Measurements from ENCODE around the gene ZBTB42.

Gene ZBTB42

DNA sequence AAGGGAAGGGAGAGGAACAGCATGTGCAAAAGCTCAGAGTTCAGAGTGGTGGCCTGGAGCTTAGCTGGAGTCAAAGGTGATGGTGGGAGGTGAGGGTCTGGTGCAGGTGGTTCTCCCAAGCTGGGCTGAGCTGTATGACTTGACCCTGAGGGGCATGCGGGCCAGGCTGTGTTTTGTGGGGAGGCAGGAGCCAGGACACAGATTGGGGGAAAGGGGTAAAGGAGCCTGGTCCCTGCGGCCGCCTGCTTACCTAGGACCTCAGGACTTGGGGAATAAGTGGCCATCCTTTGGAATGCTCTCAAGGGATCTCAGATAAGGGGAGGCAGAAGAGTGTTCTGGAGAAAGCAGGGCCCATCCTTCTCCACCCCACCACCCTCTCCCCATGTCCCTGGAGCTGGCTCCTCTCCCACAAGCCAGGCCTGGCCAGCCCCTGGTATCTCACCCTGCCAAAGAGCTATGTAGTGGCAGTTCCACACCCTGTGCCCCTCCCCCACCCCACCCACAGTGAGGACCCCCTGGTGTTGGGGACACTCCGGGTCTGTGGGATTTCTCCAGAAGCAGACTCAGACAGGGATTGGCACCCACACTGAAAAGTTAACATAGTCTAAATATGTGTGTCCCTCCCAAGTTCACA lies 44.2 kb downstream of the ZBTB42 start:
- peaks cover 56% of the 10 kb centered on the region for H3K27me3 ChIP-seq
- peaks cover 8% of the 10 kb centered on the region; the same call in 1 of the 2 replicates for H3K9me3 ChIP-seq
- no peak overlapping the region for H3K4me2 ChIP-seq
- no peak for TF ChIP-seq Cebpa-rat (IDR thresholded peaks at IDR 0.05)
- H3K27ac ChIP-seq, result no peak overlapping the region
- peaks cover 27% of the 10 kb centered on the region for H4K20me1 ChIP-seq
- no peak overlapping the region for H3K9ac ChIP-seq
- H3K4me3 ChIP-seq, result no peak overlapping the region
- H3K36me3 ChIP-seq, result no peaks in the 10 kb centered on the region
- peaks cover 6% of the 10 kb centered on the region; the same call in 1 of the 2 replicates for H3K4me1 ChIP-seq

DNA sequence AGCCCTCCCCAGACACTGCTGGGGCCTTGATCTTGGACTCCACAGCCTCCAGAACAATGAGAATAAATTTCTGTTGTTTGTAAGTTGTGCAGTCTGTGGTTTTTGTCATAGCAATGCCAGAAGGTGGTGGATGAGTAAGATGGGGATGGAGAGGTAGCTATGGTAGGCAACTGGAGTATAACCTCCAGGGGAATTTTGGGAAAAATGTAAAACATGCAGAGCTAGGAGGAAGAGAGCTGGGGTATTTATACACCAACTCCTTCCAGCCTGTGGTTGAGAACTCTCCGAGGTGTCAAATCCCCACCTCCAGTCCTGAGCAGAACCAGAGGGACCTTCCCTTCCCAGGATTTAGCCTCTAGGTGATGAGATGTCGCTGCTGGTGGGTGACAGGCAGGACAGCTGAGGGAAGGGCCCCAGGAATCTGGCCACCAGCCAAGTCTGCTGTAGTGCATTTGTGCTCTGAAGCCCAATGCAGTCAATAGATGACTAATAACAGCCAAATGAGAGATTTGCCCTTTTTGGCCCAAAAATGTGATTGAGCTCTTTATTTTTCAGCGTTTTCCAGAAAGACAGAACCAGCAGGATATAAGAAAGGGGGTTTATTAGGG lies 45.0 kb downstream of the ZBTB42 start:
- Histone ChIP-seq H3K27me3 (peaks cover 56% of the 10 kb centered on the region), H3K4me1 (peaks cover 6% of the 10 kb centered on the region; the same call in 1 of the 2 replicates), H4K20me1 (peaks cover 27% of the 10 kb centered on the region), H3K27ac (no peak overlapping the region), H3K9me3 (peaks cover 8% of the 10 kb centered on the region; the same call in 1 of the 2 replicates), H3K9ac (no peak overlapping the region), H3K36me3 (no peaks in the 10 kb centered on the region), H3K4me3 (no peak overlapping the region), H3K4me2 (no peak overlapping the region)
- TF ChIP-seq Cebpa-rat (IDR thresholded peaks at IDR 0.05), result no peak

DNA sequence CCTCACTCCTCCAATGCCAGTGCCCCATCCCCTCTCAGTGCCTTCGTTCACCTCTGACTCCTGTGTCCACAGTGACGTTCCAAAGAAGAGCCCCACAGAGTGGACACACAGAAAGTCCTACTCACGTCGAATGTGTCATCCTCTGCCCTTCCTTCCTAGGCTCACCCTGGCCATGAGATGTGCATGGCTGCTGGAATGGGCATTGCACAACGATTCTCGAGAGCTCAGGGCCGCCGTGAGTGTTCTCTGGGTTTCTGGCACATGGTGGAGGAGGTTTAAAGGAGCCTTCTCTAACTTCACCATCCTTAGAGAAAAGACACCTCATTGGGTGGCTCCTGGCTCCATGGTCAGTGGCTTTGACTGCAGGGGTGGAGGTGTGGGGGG lies 51.4 kb downstream of the ZBTB42 start:
- Histone ChIP-seq H4K20me1 (no peaks in the 10 kb centered on the region), H3K36me3 (no peaks in the 10 kb centered on the region), H3K9me3 (no peaks in the 10 kb centered on the region), H3K4me3 (no peak overlapping the region), H3K4me2 (no peak overlapping the region), H3K27ac (no peak overlapping the region), H3K27me3 (no peaks in the 10 kb centered on the region), H3K4me1 (no peaks in the 10 kb centered on the region), H3K9ac (no peak overlapping the region)
- TF ChIP-seq Cebpa-rat (IDR thresholded peaks at IDR 0.05), result no peak
